A549 (cell line): ENCODE results near the gene DIO3.

Source experiments
- CEBPB ChIP-seq, 2 experiments: fragments of >200 bp in 1 of 2; sonication (Bioruptor Twin) in 1 of 2; formaldehyde crosslinking in 1 of 2; IDR thresholded peaks; 2 replicates each; pipeline ENCODE4 v1.6.1; 2012 to 2016
- CHD4 ChIP-seq: fragments of 200-600 bp; sonication (generic); IDR thresholded peaks from 2 replicates; pipeline ENCODE4 v1.6.1; 2016; ENCODE audit warnings: antibody characterized with exemption, mild to moderate bottlenecking, borderline replicate concordance
- CTCF ChIP-seq: fragments of >200 bp; sonication (Bioruptor Twin); formaldehyde crosslinking; IDR thresholded peaks from 3 replicates; pipeline ENCODE4 v1.5.1; 2016
- JUNB ChIP-seq: fragments of >200 bp; sonication (Bioruptor Twin); formaldehyde crosslinking; IDR thresholded peaks from 2 replicates; pipeline ENCODE4 v1.6.1; 2016
- POLR2A ChIP-seq: IDR thresholded peaks from 2 replicates; pipeline ENCODE4 v1.6.1; 2012; ENCODE audit warnings: mild to moderate bottlenecking, low read length
- RFX5 ChIP-seq: fragments of 450-650 bp; IDR thresholded peaks from 2 replicates; pipeline ENCODE4 v1.7.1; 2014; ENCODE audit warnings: antibody characterized with exemption, mild to moderate bottlenecking, moderate library complexity
- USF2 ChIP-seq: fragments of 450-650 bp; IDR thresholded peaks from 2 replicates; pipeline ENCODE4 v1.6.1; 2014; ENCODE audit warnings: antibody characterized with exemption
- ZC3H11A ChIP-seq: fragments of 450-650 bp; IDR thresholded peaks from 2 replicates; pipeline ENCODE4 v1.6.1; 2014; ENCODE audit warnings: antibody characterized with exemption, mild to moderate bottlenecking

GRCh38 chr14:101542391-101542790, 18.9 kb upstream of the DIO3 start:
- TF ChIP-seq CTCF, result no peak
- no peak for TF ChIP-seq CHD4
- no peak for TF ChIP-seq RFX5
- TF ChIP-seq POLR2A, result no peak
- TF ChIP-seq CEBPB (IDR thresholded peaks at IDR 0.05), result no peak
- TF ChIP-seq USF2, result no peak
- TF ChIP-seq ZC3H11A, result no peak
- TF ChIP-seq JUNB, result no peak
